GM23338 (cell line): ENCODE results near the gene PRR33. TPM values are rescaled to one million over a fixed set of nuclear protein-coding genes. Genes with fewer than 3 reads are reported as not detected.

Experiments used
- ATAC-seq: fragments of 200-7000 bp; cut with Tn5 transposase; 3 replicates; pipeline ENCODE4 v1.9.1; 2020
- DNase-seq: peaks from one replicate; pipeline ENCODE4 v3.0.0-alpha.2; 2015; ENCODE audit warnings: low spot score
- H2AFZ ChIP-seq: fragments of 200-600 bp; sonication (generic); 2 replicates; pipeline ENCODE4 v1.8.0; 2016; ENCODE audit warnings: antibody characterized with exemption, mild to moderate bottlenecking, moderate library complexity
- H3F3A ChIP-seq: fragments of 200-600 bp; sonication (generic); replicated peaks from 2 replicates; pipeline ENCODE4 v1.8.0; 2017; ENCODE audit warnings: antibody characterized with exemption, mixed run types, low read depth
- H3K27ac ChIP-seq: fragments of 200-600 bp; sonication (generic); 2 replicates; pipeline ENCODE4 v1.6.1; 2016; ENCODE audit warnings: low read depth
- H3K27me3 ChIP-seq: fragments of 200-600 bp; sonication (generic); 2 replicates; pipeline ENCODE4 v1.8.0; 2016; ENCODE audit warnings: mild to moderate bottlenecking, mixed run types, moderate library complexity; ENCODE audit not compliant: insufficient read depth
- H3K36me3 ChIP-seq: fragments of 200-600 bp; sonication (generic); 2 replicates; pipeline ENCODE4 v1.8.0; 2016; ENCODE audit warnings: mild to moderate bottlenecking; ENCODE audit not compliant: insufficient read depth
- H3K4me1 ChIP-seq: fragments of 200-600 bp; sonication (generic); 2 replicates; pipeline ENCODE4 v1.8.0; 2016; ENCODE audit warnings: mild to moderate bottlenecking, moderate library complexity; ENCODE audit not compliant: insufficient read depth
- H3K4me2 ChIP-seq: fragments of 200-600 bp; sonication (generic); 2 replicates; pipeline ENCODE4 v1.7.1; 2017; ENCODE audit warnings: mixed run types
- H3K4me3 ChIP-seq: fragments of 200-600 bp; sonication (generic); 2 replicates; pipeline ENCODE4 v1.6.1; 2016; ENCODE audit warnings: mixed run types
- H3K79me2 ChIP-seq: fragments of 200-600 bp; sonication (generic); replicated peaks from 2 replicates; pipeline ENCODE4 v1.8.0; 2017; ENCODE audit warnings: mild to moderate bottlenecking; ENCODE audit not compliant: insufficient read depth
- H3K9me2 ChIP-seq: fragments of 200-600 bp; sonication (generic); 2 replicates; pipeline ENCODE4 v1.8.0; 2017; ENCODE audit not compliant: insufficient read depth
- H4K20me1 ChIP-seq: fragments of 200-600 bp; sonication (generic); replicated peaks from 2 replicates; pipeline ENCODE4 v1.8.0; 2017; ENCODE audit warnings: mild to moderate bottlenecking; ENCODE audit not compliant: insufficient read depth
- H3K27ac Mint-ChIP-seq: 2 replicates; pipeline ENCODE4 v1.8.0; 2020; ENCODE audit warnings: inconsistent platforms, mild to moderate bottlenecking, moderate library complexity, mixed read lengths
- H3K27me3 Mint-ChIP-seq: 3 replicates; pipeline ENCODE4 v1.8.0; 2022; ENCODE audit warnings: low read depth, mild to moderate bottlenecking, moderate library complexity, mixed read lengths, inconsistent platforms; ENCODE audit not compliant: insufficient read depth, poor library complexity
- H3K36me3 Mint-ChIP-seq: 3 replicates; pipeline ENCODE4 v1.8.0; 2021; ENCODE audit warnings: low read depth, mild to moderate bottlenecking, inconsistent platforms, moderate library complexity, mixed read lengths
- H3K4me1 Mint-ChIP-seq: 3 replicates; pipeline ENCODE4 v1.8.0; 2020; ENCODE audit warnings: mild to moderate bottlenecking, inconsistent platforms, mixed read lengths
- H3K4me3 Mint-ChIP-seq: 3 replicates; pipeline ENCODE4 v1.8.0; 2021; ENCODE audit warnings: moderate library complexity, mild to moderate bottlenecking, inconsistent platforms, mixed read lengths
- H3K9me3 Mint-ChIP-seq: 3 replicates; pipeline ENCODE4 v1.8.0; 2020; ENCODE audit warnings: moderate library complexity, mild to moderate bottlenecking, inconsistent platforms, mixed read lengths
- ZNF331 ChIP-seq: fragments of 250-450 bp; sonication (Bioruptor Pico); IDR thresholded peaks from 2 replicates; pipeline ENCODE4 v1.5.0; 2020; ENCODE audit warnings: low read depth, mild to moderate bottlenecking, moderate library complexity
- polyA plus RNA-seq: library from polyadenylated mRNA; unstranded; fragments of >200 nt; fragmentation: Nextera tagmentation; extraction: Ambion mirVana; gene quantifications from 2 replicates; pipeline ENCODE4 v1.2.1, GENCODE V29; 2016
- total RNA-seq: library from RNA; depleted of rRNA; stranded (reverse); fragments of >200 nt; shearing (Covaris generic); gene quantifications from 2 replicates; pipeline ENCODE4 v1.2.3, GENCODE V29; 2014
- TF ChIP-seq, protein P1 (sequence below): fragments of 250-450 bp; sonication (Bioruptor Pico); IDR thresholded peaks from 2 replicates; pipeline ENCODE4 v1.5.0; 2020; ENCODE audit warnings: mild to moderate bottlenecking, moderate library complexity
- TF ChIP-seq, protein P2 (sequence below): IDR thresholded peaks from 2 replicates; pipeline ENCODE4 v1.6.1; 2016; ENCODE audit warnings: antibody characterized with exemption

Gene PRR33
- total and polyA plus RNA-seq, 2 experiments from 2014 or later, result not detected

DNA sequence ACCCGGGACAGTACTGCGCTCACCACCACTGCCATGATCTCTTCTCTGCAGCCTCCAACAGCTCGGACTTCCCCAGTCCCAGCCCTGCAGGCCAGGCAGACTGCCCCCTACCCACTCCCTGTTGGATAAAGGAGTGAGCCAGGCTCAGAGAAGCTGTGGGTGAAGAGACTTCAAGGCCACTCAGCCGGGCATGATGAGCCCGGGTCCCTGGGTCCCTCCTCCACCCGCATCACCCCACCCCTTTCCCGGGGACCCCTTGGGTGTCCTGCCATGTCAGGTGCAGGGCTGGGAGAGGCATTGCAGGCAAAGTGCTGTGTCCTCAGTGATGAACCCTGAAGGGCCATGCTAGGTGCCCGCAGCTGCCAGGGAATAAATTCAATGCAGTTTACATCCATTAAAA is 24.3 kb downstream of the PRR33 start (continued):
- TF ChIP-seq, protein P1, sequence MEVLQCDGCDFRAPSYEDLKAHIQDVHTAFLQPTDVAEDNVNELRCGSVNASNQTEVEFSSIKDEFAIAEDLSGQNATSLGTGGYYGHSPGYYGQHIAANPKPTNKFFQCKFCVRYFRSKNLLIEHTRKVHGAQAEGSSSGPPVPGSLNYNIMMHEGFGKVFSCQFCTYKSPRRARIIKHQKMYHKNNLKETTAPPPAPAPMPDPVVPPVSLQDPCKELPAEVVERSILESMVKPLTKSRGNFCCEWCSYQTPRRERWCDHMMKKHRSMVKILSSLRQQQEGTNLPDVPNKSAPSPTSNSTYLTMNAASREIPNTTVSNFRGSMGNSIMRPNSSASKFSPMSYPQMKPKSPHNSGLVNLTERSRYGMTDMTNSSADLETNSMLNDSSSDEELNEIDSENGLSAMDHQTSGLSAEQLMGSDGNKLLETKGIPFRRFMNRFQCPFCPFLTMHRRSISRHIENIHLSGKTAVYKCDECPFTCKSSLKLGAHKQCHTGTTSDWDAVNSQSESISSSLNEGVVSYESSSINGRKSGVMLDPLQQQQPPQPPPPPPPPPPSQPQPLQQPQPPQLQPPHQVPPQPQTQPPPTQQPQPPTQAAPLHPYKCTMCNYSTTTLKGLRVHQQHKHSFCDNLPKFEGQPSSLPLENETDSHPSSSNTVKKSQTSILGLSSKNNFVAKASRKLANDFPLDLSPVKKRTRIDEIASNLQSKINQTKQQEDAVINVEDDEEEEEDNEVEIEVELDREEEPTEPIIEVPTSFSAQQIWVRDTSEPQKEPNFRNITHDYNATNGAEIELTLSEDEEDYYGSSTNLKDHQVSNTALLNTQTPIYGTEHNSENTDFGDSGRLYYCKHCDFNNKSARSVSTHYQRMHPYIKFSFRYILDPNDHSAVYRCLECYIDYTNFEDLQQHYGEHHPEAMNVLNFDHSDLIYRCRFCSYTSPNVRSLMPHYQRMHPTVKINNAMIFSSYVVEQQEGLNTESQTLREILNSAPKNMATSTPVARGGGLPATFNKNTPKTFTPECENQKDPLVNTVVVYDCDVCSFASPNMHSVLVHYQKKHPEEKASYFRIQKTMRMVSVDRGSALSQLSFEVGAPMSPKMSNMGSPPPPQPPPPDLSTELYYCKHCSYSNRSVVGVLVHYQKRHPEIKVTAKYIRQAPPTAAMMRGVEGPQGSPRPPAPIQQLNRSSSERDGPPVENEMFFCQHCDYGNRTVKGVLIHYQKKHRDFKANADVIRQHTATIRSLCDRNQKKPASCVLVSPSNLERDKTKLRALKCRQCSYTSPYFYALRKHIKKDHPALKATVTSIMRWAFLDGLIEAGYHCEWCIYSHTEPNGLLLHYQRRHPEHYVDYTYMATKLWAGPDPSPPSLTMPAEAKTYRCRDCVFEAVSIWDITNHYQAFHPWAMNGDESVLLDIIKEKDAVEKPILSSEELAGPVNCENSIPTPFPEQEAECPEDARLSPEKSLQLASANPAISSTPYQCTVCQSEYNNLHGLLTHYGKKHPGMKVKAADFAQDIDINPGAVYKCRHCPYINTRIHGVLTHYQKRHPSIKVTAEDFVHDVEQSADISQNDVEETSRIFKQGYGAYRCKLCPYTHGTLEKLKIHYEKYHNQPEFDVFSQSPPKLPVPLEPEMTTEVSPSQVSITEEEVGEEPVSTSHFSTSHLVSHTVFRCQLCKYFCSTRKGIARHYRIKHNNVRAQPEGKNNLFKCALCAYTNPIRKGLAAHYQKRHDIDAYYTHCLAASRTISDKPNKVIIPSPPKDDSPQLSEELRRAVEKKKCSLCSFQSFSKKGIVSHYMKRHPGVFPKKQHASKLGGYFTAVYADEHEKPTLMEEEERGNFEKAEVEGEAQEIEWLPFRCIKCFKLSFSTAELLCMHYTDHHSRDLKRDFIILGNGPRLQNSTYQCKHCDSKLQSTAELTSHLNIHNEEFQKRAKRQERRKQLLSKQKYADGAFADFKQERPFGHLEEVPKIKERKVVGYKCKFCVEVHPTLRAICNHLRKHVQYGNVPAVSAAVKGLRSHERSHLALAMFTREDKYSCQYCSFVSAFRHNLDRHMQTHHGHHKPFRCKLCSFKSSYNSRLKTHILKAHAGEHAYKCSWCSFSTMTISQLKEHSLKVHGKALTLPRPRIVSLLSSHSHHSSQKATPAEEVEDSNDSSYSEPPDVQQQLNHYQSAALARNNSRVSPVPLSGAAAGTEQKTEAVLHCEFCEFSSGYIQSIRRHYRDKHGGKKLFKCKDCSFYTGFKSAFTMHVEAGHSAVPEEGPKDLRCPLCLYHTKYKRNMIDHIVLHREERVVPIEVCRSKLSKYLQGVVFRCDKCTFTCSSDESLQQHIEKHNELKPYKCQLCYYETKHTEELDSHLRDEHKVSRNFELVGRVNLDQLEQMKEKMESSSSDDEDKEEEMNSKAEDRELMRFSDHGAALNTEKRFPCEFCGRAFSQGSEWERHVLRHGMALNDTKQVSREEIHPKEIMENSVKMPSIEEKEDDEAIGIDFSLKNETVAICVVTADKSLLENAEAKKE (CRISPR knock-in tag), result no peak

DNA sequence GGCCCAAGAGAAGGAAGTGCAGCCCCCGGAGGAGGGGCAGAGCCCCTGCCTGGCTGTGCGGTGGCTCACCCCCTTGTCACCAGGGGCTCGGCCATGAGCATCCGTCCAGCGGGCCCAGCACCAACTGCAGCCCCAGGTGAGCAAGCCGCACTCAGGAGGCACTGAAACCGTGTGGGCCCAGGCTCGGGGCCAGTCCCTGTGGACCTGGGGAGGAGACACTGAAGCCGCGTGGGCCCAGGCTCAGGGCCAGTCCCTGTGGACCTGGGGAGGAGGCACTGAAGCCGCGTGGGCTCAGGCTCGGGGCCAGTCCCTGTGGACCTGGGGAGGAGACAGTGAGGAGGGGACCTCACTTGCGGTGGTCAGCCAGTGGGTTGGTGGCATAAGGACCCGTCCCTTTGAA is 24.9 kb downstream of the PRR33 start:
- Histone ChIP-seq H3K27ac (no peak overlapping the region), H3K36me3 (no peaks in the 10 kb centered on the region), H2AFZ (no peak overlapping the region), H3K27me3 (no peaks in the 10 kb centered on the region), H3K9me2 (no peaks in the 10 kb centered on the region), H3K4me3 (no peak overlapping the region), H4K20me1 (no peaks in the 10 kb centered on the region), H3F3A (no peaks in the 10 kb centered on the region), H3K4me2 (no peak overlapping the region), H3K4me1 (no peaks in the 10 kb centered on the region), H3K79me2 (no peaks in the 10 kb centered on the region)
- H3K9me3 Mint-ChIP-seq, result no peaks in the 10 kb centered on the region
- peaks cover 6% of the 10 kb centered on the region for H3K27me3 Mint-ChIP-seq
- DNase-seq, result no peak
- no peak overlapping the region for H3K4me3 Mint-ChIP-seq
- no peaks in the 10 kb centered on the region for H3K36me3 Mint-ChIP-seq
- H3K4me1 Mint-ChIP-seq, result peaks cover 2% of the 10 kb centered on the region; the same call in 1 of the 3 replicates
- no peak for TF ChIP-seq ZNF331
- ATAC-seq, result no peak
- no peak overlapping the region for H3K27ac Mint-ChIP-seq

DNA sequence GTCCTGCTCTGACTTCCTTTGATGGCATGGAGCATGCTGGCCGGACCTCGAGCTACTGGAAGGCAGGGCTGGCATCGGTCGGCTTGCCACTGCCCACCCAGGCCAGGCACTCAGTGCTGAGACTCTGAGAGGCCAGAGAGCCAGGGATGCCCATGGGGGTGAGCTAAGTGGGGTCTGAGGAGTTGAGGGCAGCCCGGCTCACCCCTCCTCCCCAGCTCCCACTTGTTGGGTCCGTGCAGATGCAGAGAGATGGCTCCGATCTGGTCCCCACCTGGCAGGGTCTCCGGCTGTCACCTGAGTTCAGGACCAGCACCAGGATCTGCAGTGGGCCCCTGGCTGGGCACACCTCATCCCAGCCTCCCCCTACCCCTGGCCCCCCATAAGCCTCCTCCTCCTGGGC is 25.5 kb downstream of the PRR33 start:
- H3K4me3 ChIP-seq, result no peak overlapping the region
- no peak for ATAC-seq
- H3K27ac Mint-ChIP-seq, result no peak overlapping the region
- TF ChIP-seq, protein P1 (CRISPR knock-in tag), result no peak
- TF ChIP-seq, protein P2, sequence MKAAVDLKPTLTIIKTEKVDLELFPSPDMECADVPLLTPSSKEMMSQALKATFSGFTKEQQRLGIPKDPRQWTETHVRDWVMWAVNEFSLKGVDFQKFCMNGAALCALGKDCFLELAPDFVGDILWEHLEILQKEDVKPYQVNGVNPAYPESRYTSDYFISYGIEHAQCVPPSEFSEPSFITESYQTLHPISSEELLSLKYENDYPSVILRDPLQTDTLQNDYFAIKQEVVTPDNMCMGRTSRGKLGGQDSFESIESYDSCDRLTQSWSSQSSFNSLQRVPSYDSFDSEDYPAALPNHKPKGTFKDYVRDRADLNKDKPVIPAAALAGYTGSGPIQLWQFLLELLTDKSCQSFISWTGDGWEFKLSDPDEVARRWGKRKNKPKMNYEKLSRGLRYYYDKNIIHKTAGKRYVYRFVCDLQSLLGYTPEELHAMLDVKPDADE, result no peak

More for the DNA sequence above, 25.5 kb downstream of the PRR33 start:
- H3K79me2 ChIP-seq, result no peaks in the 10 kb centered on the region
- peaks cover 2% of the 10 kb centered on the region; the same call in 1 of the 3 replicates for H3K4me1 Mint-ChIP-seq
- H3K27me3 ChIP-seq, result no peaks in the 10 kb centered on the region
- no peak overlapping the region for H3K4me3 Mint-ChIP-seq
- no peaks in the 10 kb centered on the region for H3K9me2 ChIP-seq
- H3K9me3 Mint-ChIP-seq, result no peaks in the 10 kb centered on the region
- H3K36me3 ChIP-seq, result no peaks in the 10 kb centered on the region
- no peaks in the 10 kb centered on the region for H3F3A ChIP-seq
- no peak overlapping the region for H3K27ac ChIP-seq
- H3K4me2 ChIP-seq, result no peak overlapping the region
- peaks cover 6% of the 10 kb centered on the region for H3K27me3 Mint-ChIP-seq
- no peak for DNase-seq
- no peaks in the 10 kb centered on the region for H4K20me1 ChIP-seq
- no peak overlapping the region for H2AFZ ChIP-seq
- no peaks in the 10 kb centered on the region for H3K36me3 Mint-ChIP-seq
- no peaks in the 10 kb centered on the region for H3K4me1 ChIP-seq
